Left kidney (tissue), 2 donors: ENCODE measurements around the gene LAMTOR2. TPM values are rescaled to one million over a fixed set of nuclear protein-coding genes. Genes with fewer than 3 reads are reported as not detected.

ENCODE experiments used
- DNase-seq: peaks from one replicate; pipeline ENCODE4 v3.0.0-alpha.2; 2013
- polyA plus RNA-seq: library from polyadenylated mRNA; unstranded; fragments of 120-200 nt; gene quantifications from one replicate; pipeline ENCODE4 v1.2.1, GENCODE V29; 2013; ENCODE audit not compliant: insufficient read length

LAMTOR2 gene
- polyA plus RNA-seq, 1 donor = 45.9 TPM

DNA sequence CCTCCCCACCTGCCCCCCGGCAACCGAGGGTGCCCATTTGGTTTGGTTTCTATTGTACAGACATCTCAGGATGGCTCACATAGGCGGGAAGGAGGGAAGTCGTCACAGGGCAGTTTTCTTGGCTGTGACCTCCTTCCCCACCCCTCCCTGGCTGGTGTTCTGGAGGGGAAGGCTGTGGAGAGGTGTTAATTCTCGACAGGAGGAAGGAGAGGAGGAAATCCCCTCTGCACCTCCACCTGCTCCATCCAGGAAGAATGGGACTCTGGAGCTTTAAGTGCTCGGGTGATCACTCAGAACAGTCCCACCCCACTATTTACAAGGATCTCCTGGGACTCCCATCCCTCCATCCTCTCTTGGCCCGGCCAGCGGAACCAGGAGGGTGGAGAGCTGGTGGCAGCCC, 20.1 kb downstream of the LAMTOR2 start:
- DNase-seq = no peak

DNA sequence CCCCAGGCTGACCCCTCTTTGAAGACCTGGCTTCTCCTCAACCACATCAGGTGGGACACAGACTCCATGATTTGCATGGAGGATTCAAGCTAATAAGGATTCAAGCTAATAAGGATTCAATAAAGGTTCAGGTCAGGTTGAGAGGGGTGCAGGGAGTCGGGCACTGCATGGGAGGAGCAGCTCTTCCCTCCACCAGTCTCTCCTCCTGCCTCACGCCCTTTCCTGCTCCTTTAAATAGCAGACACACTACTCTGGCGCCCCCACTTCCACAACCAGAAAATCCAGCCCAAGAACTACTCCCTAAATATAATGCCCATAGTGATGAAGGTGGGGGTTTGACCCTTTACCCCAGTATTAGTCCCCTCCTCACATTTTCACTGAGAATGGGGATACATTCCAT, 20.6 kb downstream of the LAMTOR2 start:
- DNase-seq = no peak

DNA sequence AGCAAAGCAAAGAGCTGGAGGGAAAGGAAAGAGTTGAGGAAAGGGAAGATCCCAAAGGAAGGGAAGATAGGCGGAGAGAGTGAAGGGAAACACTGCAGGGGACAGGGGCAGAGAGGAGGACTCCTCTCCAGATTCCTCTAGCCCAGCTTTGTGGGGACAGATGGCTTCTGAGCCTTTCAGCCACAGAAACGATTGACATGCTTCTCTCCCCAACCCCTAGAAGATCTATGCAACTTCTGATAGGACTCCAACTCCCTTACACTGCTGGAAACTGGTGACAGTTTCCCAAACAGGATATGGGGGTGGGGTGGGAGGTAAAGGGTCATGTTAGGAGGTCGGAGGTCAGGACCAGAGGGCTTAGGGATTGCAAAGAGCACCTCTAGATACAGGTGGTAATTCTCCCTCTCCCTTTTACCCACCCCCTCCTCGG, 21.2 kb downstream of the LAMTOR2 start:
- DNase-seq = no peak

DNA sequence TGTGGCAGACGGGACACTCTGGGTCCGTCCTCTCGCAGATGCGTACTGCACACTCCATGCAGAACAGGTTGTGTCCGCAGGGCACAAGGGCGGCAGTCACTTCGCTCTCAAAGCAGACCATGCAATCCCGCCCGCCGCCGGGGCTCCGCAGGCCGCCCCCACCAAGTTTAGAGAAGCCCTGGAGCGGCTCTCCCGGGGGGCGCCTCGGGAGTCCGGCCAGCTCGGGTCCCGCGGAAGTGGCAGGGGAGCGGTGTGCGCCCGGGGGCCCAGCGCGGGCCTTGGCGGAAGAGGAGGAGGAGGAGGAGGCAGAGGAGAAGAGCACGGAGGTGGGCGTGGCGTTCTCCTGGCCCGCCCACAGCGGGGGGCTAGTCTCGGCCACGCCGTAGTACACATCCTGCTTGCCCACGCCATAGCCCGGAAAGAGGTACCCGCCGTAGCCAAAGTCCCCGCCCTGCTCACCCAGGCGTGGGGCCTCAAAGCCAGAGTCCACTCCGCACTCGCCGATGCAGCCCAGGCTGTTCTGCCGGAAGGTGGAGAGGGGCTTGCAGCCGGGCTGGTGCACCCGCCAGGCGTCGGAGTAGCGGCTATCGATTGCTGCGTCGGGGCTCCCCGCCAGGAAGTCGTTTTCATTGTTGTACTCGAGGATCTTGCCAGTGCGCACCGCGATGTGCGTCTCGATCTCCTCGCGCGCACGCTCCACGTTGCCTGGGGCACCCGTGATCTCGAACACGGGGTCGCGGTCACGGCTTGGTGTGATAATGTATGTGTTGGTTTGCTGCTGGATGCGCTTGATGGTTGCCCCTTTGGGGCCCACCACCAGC, 22.2 kb downstream of the LAMTOR2 start:
- DNase-seq = no peak

DNA sequence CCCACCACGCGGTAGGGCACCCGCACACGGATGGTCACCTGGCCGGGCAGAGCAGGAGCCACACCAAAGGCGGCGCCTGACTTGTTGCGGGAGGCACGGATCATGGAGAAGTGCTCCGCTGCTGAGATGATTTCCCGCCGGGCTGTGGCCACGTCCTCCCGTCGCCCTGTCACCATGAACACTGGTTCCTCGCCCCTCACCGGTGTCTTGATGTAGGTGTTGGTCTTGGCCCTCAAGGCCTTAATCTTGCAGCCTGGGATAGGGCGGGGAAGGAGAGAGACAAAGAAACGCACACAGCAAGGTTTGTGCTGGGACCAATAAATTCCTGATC, 22.8 kb downstream of the LAMTOR2 start:
- DNase-seq = no peak

DNA sequence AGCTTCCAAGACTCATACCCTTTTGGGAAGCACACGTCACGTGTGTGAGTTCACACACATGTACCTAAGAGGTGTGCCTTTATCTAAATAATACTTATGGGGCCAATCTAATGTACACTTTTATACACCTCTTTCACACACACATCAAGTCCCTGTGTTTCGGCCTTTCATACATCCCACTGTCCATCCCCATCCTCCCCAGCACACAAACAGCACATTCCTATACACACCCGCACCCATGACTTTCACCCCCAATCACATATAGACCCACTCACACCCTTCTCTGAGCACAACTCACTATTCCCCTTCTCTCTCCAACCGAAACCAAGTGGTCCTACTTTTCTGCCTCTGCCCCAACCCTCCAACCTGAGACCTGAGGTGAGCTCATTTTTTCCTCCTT, 24.1 kb downstream of the LAMTOR2 start:
- no peak for DNase-seq

DNA sequence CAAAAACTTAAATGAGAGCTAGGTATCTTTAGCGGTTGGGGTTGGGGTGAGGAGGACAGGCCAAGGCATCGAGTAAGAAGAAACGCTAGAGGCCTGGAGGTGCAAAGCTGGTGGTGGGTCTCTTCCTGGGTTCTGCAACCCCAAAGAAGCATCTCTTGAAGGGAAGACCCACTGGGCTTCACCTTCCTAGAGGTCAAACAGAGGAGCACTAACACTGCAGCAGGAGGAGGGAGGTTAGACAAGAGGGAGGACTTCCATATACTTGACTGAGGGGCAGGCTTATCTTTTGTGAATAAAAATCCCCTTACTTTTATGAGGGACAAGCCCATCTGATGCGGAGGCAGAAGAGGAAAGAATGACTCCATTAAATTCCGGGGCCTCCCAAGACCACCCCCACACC, 25.2 kb downstream of the LAMTOR2 start:
- no peak for DNase-seq

DNA sequence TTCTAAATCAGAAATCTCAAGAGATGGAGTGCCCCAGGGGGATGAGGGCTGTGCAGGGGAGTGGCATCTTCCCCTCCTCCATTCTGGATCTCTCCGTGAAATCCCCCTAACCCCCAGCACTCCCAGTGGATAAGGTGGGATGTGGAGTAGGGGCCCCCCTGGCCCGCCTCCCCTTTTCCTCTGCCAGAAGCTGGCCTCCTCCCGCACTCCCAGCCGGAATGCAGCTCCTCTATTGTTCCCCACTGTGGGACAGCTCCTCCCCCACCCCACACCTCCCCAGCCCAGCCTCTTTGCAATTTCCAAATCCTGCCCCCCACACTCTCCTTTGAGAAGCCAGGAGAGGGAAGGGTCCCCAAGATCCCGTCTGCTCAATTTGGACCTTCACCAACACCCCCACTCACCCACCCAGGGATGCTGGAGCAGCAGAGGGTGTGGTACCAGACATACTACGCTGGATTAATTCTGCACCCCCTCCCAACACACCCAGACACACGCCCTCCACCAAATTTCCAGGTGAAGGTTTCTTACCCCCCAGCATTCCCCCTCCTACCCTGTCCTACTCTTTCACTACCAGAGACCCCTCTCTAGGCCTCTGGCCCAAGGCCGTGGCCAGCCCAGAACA, 25.8 kb downstream of the LAMTOR2 start:
- no peak for DNase-seq

DNA sequence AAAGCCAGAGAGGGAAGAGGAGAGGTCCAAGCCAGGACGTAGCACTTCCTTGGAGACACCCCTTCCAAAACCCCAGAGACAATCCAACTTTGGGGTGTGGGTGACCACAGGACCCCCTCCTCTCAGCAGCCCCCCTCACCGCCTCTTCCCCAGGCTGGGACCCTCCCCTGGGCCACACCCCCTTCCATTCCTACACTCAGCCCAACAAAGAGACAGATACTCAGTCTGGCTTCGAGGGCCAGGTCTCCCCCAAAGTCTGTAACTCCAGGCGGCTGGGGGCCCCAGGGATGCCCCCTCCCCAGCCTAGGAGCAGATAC, 26.2 kb downstream of the LAMTOR2 start:
- no peak for DNase-seq

DNA sequence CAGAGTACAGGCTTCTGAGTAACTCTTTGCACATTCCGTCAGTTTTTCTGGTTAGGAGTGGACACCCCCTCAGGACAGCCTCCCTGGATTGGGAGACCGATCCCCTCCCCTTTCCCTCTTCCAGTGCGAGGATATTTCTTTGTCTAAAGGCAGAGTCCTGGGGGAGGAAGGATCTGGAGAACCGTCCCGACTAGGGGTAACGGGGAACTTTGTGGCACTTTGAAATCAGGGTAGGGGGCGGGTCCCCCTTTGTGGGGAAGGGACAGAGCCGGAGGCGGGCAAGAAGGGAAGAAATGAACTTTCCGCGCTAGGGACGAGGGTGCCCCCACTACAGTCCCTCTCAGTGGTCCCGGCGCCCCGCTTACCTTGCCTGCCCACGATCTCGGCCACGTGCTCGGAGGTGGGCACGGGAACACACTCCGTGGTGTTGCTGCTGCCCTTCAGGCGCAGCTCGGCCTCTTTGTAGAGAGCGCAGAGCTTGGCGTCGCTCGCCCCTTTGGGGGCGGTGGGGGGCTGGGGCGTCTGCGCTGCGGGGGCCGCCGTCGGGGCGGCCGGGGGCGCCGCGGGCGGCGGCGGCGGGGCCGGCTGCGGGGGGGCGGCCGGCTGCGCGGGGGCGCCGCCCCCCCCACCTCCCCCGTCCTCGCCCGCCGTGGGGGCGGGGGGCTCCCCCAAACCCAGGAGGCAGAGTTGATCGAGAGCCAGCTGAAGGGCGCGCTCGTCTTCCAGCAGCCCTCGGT, 26.8 kb downstream of the LAMTOR2 start:
- no peak for DNase-seq

DNA sequence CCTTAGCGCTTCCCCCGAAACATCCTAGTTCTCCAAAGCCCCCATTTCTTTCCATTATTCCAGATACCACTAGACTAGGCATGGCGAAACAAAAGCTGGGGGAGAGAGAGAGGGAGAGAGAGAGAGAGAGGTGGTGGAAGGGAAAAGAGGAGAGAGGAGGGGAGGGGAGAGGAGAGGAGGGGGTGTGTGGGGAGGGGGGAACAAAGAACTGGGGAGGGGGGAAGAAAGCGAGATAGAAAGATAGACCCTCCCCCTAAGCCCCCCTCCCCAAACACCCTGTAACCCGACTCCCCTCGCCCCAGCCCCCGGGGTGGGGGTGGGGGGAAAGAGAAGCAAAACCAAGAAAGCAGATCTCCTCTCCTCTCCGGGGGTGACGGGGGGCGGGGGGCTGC, 27.3 kb downstream of the LAMTOR2 start:
- no peak for DNase-seq

DNA sequence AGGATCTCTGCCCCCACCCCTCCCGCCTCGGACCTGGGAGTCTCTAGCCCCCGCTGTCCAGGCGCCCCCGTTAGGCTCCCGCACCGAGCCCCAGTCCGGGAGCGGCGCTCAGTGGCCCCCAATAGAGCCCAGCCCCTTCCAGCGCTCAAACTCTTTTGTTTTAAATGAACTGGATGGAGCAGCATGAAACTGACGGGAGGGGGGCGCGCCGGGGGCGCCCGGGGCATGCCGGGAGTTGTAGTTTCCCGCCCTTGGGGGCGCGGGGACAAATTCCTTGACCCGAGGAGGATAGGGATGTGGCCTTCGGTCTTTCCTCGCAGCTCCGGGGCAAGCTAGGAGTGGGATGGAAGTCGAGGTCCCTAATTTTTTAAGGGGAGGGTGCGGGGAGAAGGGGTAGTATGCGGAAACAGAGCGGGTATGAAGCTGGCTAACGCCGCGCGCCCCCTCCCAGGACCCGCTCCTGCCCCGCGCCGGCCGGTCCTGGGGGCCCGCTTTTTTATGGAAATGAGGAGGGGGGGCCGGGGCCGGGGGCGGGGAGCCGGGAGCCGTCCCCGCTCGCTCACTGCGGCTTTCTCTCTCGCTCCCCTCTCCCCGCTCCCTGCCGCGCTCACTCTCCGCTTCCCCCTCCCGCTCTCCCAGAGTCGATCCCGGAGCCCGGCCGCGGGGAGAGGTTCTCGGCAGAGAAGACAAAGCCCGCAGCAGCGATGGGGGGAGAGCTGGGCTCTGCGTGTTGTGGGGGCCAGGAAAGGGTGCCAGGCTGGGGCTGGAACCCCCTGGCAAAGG, 27.9 kb downstream of the LAMTOR2 start, which contains the start of gene MEX3A:
Gene MEX3A, minus strand, starts transcription at position 157 of the 783 bp plus-strand sequence. CDS start 467 bp downstream, outside the sequence.
- DNase-seq = peak; percentile 93

DNA sequence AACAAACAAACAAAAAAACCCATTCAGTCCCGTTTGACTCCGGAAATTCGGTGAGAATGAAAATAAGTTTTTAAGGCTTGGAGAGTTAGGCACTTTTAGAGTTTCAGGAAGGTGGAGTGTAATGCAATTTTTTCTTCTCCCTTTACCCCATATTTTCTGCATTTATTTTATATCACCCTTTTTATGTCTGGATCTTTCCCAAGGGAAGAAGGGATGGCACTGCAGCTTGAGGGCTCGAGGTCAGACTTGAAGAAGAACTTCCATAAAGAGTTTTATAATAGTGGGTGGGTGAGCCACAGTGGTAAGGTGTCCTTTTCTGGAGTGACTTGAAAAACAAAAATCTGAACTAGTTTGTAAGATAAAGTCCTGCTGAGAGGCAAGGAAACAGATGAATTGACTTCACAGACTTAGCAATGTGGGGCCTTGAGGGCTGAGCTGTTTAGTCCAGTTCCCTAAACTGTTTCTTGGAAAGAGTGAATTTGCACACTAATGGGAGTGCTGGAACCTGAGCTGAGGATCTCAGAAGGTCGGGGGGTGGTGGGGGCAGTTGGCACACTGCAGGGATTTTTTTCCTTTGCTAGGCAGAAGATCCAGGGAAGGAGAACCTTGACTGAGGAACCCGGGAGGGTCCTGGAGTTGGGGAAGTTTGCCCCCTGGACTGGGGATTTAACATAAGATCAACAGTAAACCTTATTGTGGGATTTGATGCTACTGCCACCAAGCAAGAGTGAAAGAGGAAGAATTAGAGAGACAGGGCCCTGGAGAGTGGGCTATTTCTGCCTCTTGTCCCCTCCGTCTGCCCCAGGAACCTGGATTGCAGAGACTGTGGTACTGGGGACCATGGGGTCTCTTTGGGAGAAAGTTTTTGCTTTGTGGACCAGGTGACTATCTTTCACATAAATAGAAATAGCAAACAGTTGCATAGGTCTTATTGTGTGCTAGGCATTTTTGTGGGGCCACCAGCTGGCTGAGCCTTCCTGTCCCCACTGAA, 29.5 kb downstream of the LAMTOR2 start:
- DNase-seq = no peak

DNA sequence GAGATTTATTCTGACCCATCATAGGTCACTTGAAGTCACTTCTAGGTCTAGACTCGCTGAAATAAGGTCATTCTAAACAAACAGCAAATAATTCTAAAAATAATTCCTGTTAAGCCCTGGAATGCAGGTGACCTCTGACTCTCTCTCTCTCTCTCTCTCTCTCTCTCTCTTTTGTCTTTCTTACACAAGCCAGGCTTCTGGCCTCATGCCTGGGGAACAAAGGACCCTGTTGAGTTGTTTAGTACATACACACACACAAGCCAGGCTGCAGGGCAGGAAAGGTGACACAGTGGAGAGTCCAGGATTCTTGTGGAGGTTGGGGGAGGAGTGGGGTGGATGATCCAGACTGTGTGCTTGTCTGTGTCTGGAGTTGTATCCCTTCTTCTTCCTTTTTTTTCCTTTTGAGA, 31.7 kb downstream of the LAMTOR2 start:
- DNase-seq = no peak

DNA sequence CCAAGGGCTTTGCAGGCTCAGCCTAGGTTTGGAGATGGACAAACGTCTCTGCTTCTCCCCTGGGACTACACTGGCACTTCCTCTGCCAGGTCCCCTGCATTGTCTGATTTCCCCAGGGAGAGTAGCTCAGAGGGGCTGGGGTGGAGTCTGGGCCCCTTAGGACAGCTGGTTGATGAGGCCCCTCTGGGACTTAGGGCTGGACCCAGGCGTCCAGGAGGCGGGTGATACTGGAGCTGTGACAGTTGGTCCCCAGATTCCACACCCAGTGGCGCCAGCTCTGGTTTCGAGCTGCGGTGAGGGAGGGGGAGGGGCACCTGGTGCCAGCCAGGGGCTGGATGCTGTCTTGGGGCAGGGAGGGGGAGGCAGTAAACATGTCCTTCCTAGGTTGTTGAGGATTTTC, 35.1 kb downstream of the LAMTOR2 start:
- no peak for DNase-seq

DNA sequence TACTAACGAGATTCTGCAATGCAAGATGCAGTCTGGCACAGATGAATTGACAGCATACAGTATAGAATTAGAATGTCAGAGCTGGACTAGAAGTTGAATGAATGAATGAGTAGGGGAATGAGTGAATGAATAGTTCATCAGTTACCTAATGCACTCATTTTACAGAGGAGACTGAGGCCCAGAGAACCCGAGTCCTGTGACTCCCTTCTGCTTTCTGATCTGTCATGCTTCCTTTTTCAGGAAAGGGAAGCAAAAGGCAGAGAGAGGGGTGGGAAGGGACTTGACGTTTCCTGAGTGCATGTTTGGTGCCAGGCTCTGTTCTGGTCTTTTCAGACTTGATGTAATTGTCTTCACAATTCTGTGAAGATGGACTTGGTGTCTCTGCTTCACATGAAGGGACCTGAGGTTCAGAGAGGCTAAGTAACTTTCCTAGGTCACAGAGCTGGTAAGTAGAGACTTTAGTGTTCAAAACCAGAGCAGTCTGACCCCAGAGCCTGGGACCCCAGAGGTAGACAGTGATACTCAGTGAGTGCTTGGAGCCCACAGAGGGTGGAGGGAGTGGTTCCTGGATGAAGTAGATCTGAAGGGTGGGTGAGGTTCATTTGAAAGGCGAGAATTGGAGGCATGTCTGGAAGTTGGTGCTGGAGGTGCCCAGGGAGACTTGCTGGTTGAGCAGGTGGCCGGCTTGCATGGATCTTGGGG, 35.7 kb downstream of the LAMTOR2 start:
- DNase-seq = no peak

DNA sequence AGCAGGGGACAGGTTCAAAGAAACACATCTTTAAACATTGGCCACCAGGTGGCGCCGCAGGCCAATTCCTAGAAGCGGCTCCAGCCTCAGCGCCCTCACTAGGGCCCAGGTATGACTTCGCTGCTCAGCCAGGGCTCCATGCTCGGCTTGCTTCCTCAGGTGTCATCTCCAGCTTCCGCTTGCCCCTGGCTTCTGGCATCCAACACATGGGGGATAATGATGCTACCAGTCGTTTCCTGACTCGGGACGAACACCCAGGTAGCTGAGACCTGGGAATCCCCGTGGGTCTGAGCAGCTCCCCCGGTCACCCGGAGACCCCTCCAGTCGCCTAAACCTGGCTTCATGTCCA, 36.2 kb downstream of the LAMTOR2 start:
- DNase-seq = peak; percentile 84

DNA sequence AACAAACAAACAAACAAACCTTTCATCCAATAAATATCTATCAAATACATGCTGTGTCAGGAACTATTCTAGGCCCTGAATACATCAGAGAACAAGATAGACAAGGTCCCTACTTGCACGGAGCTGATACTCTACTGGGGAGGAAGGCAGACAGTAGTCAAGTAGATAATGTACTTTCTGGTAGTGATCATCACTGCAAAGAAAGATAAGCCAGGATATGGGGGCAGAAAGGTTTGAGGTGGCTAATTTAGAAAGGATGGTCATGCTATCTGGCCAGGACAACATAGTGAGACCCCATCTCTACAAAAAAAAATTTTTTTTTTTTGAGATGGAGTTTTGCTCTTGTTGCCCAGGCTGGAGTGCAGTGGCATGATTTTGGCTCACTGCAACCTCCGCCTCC, 37.0 kb downstream of the LAMTOR2 start:
- DNase-seq = no peak

DNA sequence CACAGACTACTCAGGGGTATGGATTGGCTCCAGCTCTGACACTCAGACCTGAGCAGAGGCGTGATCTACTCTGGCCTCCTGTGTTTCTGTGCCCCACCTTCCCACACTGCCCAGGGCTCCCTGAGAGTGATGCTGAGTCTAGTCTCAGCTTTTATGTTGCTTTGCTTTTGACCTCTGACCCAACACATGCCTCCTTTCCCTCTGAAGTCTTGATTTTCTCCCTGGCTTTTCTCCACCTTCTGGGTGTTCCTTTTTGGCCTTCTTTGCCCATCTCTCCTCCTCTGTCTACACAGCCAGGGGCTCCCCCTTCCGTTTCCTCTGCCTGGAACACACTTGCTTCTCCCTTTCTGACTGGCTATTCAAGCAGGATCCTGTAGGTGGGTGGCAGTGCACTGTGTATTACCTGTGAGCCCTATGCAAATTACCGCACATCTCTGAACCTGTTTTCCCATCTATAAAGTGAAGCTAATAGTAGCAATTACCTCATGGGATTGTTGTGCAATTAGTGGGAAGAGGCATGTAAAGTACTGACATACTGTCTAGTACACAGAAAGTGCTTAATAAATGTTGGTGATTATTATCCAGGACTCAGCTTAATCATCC, 41.4 kb downstream of the LAMTOR2 start:
- DNase-seq = no peak
